HepG2 (cell line): ENCODE data around the gene CAPN7. TPM values are rescaled to one million over a fixed set of nuclear protein-coding genes. Genes with fewer than 3 reads are reported as not detected.

Experiments used
- ATM ChIP-seq: fragments of 450-650 bp; IDR thresholded peaks from 2 replicates; pipeline ENCODE4 v1.7.1; 2017; ENCODE audit warnings: mild to moderate bottlenecking, borderline replicate concordance
- BCL6 ChIP-seq: IDR thresholded peaks from 2 replicates; pipeline ENCODE4 v1.6.1; 2016; ENCODE audit warnings: missing genetic modification reagents, missing compliant biosample characterization
- EP300 ChIP-seq, 3 experiments: sonication (generic) in 1 of 3; formaldehyde crosslinking in 1 of 3; IDR thresholded peaks; 2 replicates each; pipeline versions ENCODE4 v1.5.1 to v1.6.1; 2011 to 2020; ENCODE audit warnings: low read depth in 2 of 3, low read length in 2 of 3, borderline replicate concordance in 1 of 3, improper control_type of control experiment in 1 of 3, mild to moderate bottlenecking in 1 of 3, missing genetic modification reagents in 1 of 3, moderate library complexity in 1 of 3
- KDM5A ChIP-seq: fragments of 200-600 bp; sonication (generic); IDR thresholded peaks from 2 replicates; pipeline ENCODE4 v1.7.0; 2018; ENCODE audit warnings: antibody characterized with exemption, mild to moderate bottlenecking, low read length, borderline replicate concordance
- RFXAP ChIP-seq: sonication (generic); formaldehyde crosslinking; IDR thresholded peaks from 2 replicates; pipeline ENCODE4 v1.4.0; 2020; ENCODE audit warnings: missing genetic modification reagents, borderline replicate concordance
- RXRB ChIP-seq: IDR thresholded peaks from 2 replicates; pipeline ENCODE4 v1.6.1; 2016; ENCODE audit warnings: borderline replicate concordance, missing genetic modification reagents, missing compliant biosample characterization
- SIN3B ChIP-seq: fragments of 150-350 bp; IDR thresholded peaks from 2 replicates; pipeline ENCODE4 v1.6.1; 2014; ENCODE audit warnings: low read length
- SMARCE1 ChIP-seq: fragments of 450-650 bp; IDR thresholded peaks from 2 replicates; pipeline ENCODE4 v1.6.1; 2017; ENCODE audit warnings: borderline replicate concordance
- TCF7L2 ChIP-seq: IDR thresholded peaks from 2 replicates; pipeline ENCODE4 v1.6.1; 2011; ENCODE audit warnings: mild to moderate bottlenecking, low read depth, low read length, moderate library complexity
- ZNF703 ChIP-seq: sonication (generic); formaldehyde crosslinking; IDR thresholded peaks from 2 replicates; pipeline ENCODE4 v1.5.1; 2020; ENCODE audit warnings: missing genetic modification reagents, mild to moderate bottlenecking, moderate library complexity, borderline replicate concordance
- polyA plus RNA-seq, 8 experiments: library from polyadenylated mRNA; depleted of rRNA in 3 of 8; stranded (reverse) in 7 of 8; unstranded in 1 of 8; fragments of >200 nt; fragmentation: Illumina TruSeq in 4 of 8; extraction: Trizol in 4 of 8; gene quantifications; 2 replicates each; pipeline versions ENCODE4 v1.2.1 to v1.2.3, GENCODE V29; 2011 to 2016; ENCODE audit warnings: low read depth in 4 of 8, missing spikeins in 1 of 8, mixed read lengths in 1 of 8; ENCODE audit not compliant: insufficient read depth in 1 of 8
- total RNA-seq, 5 experiments: library from RNA; depleted of rRNA; stranded (reverse); fragments of >200 nt; fragmentation: Illumina TruSeq; extraction: Trizol; gene quantifications; 2 replicates each; pipeline ENCODE4 v1.2.3, GENCODE V29; 2016; ENCODE audit warnings: low read depth in 1 of 5
- TF ChIP-seq, protein P1 (sequence below): sonication (generic); formaldehyde crosslinking; IDR thresholded peaks from 2 replicates; pipeline ENCODE4 v1.5.1; 2020; ENCODE audit warnings: mild to moderate bottlenecking, missing genetic modification reagents, borderline replicate concordance
- TF ChIP-seq, protein P2 (sequence below): IDR thresholded peaks from 2 replicates; pipeline ENCODE4 v1.6.1; 2016; ENCODE audit warnings: mild to moderate bottlenecking
- TF ChIP-seq, protein P3 (sequence below): IDR thresholded peaks from 2 replicates; pipeline ENCODE4 v1.4.0; 2020; ENCODE audit warnings: mild to moderate bottlenecking, missing genetic modification reagents
- TF ChIP-seq, protein P4 (sequence below): sonication (generic); formaldehyde crosslinking; IDR thresholded peaks from 2 replicates; pipeline ENCODE4 v1.5.0; 2020; ENCODE audit warnings: missing genetic modification reagents

The CAPN7 gene
- total and polyA plus RNA-seq, 2 of the 13 experiments (the other 11 are each of a cell fraction or from before 2014, with no cell fraction given) = 16.7 to 36.8 TPM

DNA sequence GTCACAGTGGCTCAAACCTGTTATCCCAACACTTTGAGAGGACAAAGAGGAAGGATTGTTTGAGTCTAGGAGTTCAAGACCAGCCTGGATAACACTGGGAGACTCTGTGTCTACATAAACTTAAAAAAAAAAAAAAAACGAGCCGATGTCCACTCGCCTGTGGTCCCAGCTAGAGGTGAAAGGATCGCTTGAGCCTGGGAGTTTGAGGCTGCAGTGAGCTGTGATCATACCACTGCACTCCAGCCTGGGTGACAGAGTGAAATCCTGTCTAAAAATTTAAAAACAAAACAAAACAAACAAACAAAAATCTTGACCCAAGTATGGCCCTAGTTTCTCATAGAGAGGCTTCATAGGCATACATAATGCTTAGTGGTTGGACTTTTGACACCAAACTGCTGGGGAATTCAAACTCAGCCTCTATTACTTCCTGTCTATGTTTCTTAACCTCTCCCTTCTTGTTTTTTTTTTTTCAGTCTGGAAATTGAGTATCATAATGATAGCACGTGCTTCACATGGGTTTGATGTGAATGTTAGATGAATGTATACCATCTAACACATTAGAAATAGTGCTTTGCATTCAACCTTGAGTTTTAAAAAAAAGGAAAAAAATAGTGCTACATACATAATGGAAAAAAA lies 46.4 kb upstream of the CAPN7 start (continued):
- TF ChIP-seq, protein P1, sequence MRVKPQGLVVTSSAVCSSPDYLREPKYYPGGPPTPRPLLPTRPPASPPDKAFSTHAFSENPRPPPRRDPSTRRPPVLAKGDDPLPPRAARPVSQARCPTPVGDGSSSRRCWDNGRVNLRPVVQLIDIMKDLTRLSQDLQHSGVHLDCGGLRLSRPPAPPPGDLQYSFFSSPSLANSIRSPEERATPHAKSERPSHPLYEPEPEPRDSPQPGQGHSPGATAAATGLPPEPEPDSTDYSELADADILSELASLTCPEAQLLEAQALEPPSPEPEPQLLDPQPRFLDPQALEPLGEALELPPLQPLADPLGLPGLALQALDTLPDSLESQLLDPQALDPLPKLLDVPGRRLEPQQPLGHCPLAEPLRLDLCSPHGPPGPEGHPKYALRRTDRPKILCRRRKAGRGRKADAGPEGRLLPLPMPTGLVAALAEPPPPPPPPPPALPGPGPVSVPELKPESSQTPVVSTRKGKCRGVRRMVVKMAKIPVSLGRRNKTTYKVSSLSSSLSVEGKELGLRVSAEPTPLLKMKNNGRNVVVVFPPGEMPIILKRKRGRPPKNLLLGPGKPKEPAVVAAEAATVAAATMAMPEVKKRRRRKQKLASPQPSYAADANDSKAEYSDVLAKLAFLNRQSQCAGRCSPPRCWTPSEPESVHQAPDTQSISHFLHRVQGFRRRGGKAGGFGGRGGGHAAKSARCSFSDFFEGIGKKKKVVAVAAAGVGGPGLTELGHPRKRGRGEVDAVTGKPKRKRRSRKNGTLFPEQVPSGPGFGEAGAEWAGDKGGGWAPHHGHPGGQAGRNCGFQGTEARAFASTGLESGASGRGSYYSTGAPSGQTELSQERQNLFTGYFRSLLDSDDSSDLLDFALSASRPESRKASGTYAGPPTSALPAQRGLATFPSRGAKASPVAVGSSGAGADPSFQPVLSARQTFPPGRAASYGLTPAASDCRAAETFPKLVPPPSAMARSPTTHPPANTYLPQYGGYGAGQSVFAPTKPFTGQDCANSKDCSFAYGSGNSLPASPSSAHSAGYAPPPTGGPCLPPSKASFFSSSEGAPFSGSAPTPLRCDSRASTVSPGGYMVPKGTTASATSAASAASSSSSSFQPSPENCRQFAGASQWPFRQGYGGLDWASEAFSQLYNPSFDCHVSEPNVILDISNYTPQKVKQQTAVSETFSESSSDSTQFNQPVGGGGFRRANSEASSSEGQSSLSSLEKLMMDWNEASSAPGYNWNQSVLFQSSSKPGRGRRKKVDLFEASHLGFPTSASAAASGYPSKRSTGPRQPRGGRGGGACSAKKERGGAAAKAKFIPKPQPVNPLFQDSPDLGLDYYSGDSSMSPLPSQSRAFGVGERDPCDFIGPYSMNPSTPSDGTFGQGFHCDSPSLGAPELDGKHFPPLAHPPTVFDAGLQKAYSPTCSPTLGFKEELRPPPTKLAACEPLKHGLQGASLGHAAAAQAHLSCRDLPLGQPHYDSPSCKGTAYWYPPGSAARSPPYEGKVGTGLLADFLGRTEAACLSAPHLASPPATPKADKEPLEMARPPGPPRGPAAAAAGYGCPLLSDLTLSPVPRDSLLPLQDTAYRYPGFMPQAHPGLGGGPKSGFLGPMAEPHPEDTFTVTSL (CRISPR knock-in tag) = peak; percentile 35; the same call in 1 of the 2 replicates
- no peak for TF ChIP-seq ATM
- TF ChIP-seq SIN3B = no peak
- TF ChIP-seq EP300 (IDR thresholded peaks at IDR 0.05; ENCODE audit: low read depth in 2 of 2, low read length in 2 of 2) = 0 out of 4 replicates have a peak, but pooled peaks of 1 of the 2 experiments have one; percentile 31
- TF ChIP-seq EP300 (CRISPR knock-in tag; IDR thresholded peaks at IDR 0.05; ENCODE audit: borderline replicate concordance) = no peak
- TF ChIP-seq, protein P2, sequence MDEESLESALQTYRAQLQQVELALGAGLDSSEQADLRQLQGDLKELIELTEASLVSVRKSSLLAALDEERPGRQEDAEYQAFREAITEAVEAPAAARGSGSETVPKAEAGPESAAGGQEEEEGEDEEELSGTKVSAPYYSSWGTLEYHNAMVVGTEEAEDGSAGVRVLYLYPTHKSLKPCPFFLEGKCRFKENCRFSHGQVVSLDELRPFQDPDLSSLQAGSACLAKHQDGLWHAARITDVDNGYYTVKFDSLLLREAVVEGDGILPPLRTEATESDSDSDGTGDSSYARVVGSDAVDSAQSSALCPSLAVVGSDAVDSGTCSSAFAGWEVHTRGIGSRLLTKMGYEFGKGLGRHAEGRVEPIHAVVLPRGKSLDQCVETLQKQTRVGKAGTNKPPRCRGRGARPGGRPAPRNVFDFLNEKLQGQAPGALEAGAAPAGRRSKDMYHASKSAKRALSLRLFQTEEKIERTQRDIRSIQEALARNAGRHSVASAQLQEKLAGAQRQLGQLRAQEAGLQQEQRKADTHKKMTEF (CRISPR knock-in tag) = peak; percentile 52; the same call in 1 of the 2 replicates
- peak; percentile 49; the same call in 1 of the 2 replicates for TF ChIP-seq RXRB (CRISPR knock-in tag)
- no peak for TF ChIP-seq KDM5A
- no peak for TF ChIP-seq ZNF703 (CRISPR knock-in tag)
- no peak for TF ChIP-seq SMARCE1
- TF ChIP-seq, protein P3, sequence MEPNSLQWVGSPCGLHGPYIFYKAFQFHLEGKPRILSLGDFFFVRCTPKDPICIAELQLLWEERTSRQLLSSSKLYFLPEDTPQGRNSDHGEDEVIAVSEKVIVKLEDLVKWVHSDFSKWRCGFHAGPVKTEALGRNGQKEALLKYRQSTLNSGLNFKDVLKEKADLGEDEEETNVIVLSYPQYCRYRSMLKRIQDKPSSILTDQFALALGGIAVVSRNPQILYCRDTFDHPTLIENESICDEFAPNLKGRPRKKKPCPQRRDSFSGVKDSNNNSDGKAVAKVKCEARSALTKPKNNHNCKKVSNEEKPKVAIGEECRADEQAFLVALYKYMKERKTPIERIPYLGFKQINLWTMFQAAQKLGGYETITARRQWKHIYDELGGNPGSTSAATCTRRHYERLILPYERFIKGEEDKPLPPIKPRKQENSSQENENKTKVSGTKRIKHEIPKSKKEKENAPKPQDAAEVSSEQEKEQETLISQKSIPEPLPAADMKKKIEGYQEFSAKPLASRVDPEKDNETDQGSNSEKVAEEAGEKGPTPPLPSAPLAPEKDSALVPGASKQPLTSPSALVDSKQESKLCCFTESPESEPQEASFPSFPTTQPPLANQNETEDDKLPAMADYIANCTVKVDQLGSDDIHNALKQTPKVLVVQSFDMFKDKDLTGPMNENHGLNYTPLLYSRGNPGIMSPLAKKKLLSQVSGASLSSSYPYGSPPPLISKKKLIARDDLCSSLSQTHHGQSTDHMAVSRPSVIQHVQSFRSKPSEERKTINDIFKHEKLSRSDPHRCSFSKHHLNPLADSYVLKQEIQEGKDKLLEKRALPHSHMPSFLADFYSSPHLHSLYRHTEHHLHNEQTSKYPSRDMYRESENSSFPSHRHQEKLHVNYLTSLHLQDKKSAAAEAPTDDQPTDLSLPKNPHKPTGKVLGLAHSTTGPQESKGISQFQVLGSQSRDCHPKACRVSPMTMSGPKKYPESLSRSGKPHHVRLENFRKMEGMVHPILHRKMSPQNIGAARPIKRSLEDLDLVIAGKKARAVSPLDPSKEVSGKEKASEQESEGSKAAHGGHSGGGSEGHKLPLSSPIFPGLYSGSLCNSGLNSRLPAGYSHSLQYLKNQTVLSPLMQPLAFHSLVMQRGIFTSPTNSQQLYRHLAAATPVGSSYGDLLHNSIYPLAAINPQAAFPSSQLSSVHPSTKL (CRISPR knock-in tag) = peak; percentile 47; the same call in 1 of the 2 replicates
- TF ChIP-seq, protein P4, sequence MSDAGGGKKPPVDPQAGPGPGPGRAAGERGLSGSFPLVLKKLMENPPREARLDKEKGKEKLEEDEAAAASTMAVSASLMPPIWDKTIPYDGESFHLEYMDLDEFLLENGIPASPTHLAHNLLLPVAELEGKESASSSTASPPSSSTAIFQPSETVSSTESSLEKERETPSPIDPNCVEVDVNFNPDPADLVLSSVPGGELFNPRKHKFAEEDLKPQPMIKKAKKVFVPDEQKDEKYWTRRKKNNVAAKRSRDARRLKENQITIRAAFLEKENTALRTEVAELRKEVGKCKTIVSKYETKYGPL (CRISPR knock-in tag) = no peak
- TF ChIP-seq BCL6 (CRISPR knock-in tag) = peak; percentile 37
- TF ChIP-seq RFXAP (CRISPR knock-in tag) = no peak
- TF ChIP-seq TCF7L2 = no peak
